OCI-LY1 (cell line): ENCODE data around the gene IL12RB1.

ENCODE experiments used
- H2AFZ ChIP-seq: fragments of 200-600 bp; sonication (generic), shearing (Covaris generic); 2 replicates; pipeline ENCODE4 v1.6.0; 2014; ENCODE audit warnings: antibody characterized with exemption, mild to moderate bottlenecking, low read length
- H3F3A ChIP-seq: fragments of 200-600 bp; sonication (generic), shearing (Covaris generic); 2 replicates; pipeline ENCODE4 v1.6.0; 2014; ENCODE audit warnings: mild to moderate bottlenecking, antibody characterized with exemption, low read length, moderate library complexity; ENCODE audit not compliant: insufficient read depth
- H3K27ac ChIP-seq: fragments of 200-600 bp; sonication (generic); 2 replicates; pipeline ENCODE4 v1.5.1; 2014; ENCODE audit warnings: low read length, mixed run types, mild to moderate bottlenecking, low read depth; ENCODE audit not compliant: poor library complexity, severe bottlenecking
- H3K27me3 ChIP-seq: fragments of 200-600 bp; sonication (generic); 2 replicates; pipeline ENCODE4 v1.6.0; 2014; ENCODE audit warnings: antibody characterized with exemption, mild to moderate bottlenecking, low read length, moderate library complexity; ENCODE audit not compliant: insufficient read depth
- H3K36me3 ChIP-seq: fragments of 200-600 bp; sonication (generic); 2 replicates; pipeline ENCODE4 v1.6.1; 2014; ENCODE audit warnings: mild to moderate bottlenecking, antibody characterized with exemption, low read length, moderate library complexity, mixed read lengths; ENCODE audit not compliant: insufficient read depth
- H3K4me1 ChIP-seq: fragments of 200-600 bp; sonication (generic); 2 replicates; pipeline ENCODE4 v1.5.1; 2014; ENCODE audit warnings: mild to moderate bottlenecking, low read length, moderate library complexity; ENCODE audit not compliant: insufficient read depth, severe bottlenecking
- H3K4me2 ChIP-seq: fragments of 200-600 bp; sonication (generic), shearing (Covaris generic); 2 replicates; pipeline ENCODE4 v1.6.1; 2014; ENCODE audit warnings: low read length
- H3K4me3 ChIP-seq: fragments of 200-600 bp; sonication (generic); 2 replicates; pipeline ENCODE4 v1.5.1; 2014; ENCODE audit warnings: low read length, low read depth, mild to moderate bottlenecking, mixed read lengths; ENCODE audit not compliant: poor library complexity, severe bottlenecking
- H3K79me2 ChIP-seq: fragments of 200-600 bp; shearing (Covaris generic); 2 replicates; pipeline ENCODE4 v1.6.1; 2016; ENCODE audit warnings: mixed run types, low read length, mixed read lengths; ENCODE audit not compliant: insufficient read depth
- H3K9ac ChIP-seq: fragments of 200-600 bp; sonication (generic), shearing (Covaris generic); 2 replicates; pipeline ENCODE4 v1.6.1; 2014; ENCODE audit warnings: mild to moderate bottlenecking, low read length, mixed read lengths
- H3K9me2 ChIP-seq: fragments of 200-600 bp; sonication (generic), shearing (Covaris generic); 2 replicates; pipeline ENCODE4 v1.6.1; 2014; ENCODE audit warnings: low read depth, mild to moderate bottlenecking, low read length, mixed read lengths
- H3K9me3 ChIP-seq: fragments of 200-600 bp; shearing (Covaris generic); 2 replicates; pipeline ENCODE4 v1.6.1; 2014; ENCODE audit warnings: low read length, mixed read lengths
- H4K20me1 ChIP-seq: fragments of 200-600 bp; sonication (generic), shearing (Covaris generic); 2 replicates; pipeline ENCODE4 v1.6.0; 2016; ENCODE audit warnings: mild to moderate bottlenecking, low read length; ENCODE audit not compliant: insufficient read depth
- CTCF ChIP-seq: fragments of 200-600 bp; sonication (generic), shearing (Covaris generic); IDR thresholded peaks from 2 replicates; pipeline ENCODE4 v1.5.1; 2017; ENCODE audit warnings: mild to moderate bottlenecking, antibody characterized with exemption, low read length, moderate library complexity, mixed read lengths
- EZH2 ChIP-seq: fragments of 200-600 bp; sonication (generic), shearing (Covaris generic); IDR thresholded peaks from 2 replicates; pipeline ENCODE4 v1.8.0; 2017; ENCODE audit warnings: borderline replicate concordance, mixed run types, mild to moderate bottlenecking, antibody characterized with exemption, low read length, moderate library complexity, mixed read lengths

The IL12RB1 gene

GRCh38 chr19:18069383-18069782 is 17.4 kb downstream of the IL12RB1 start:
- TF ChIP-seq EZH2 (no peak), CTCF (no peak)
- Histone ChIP-seq H4K20me1 (no peaks in the 10 kb centered on the region), H3K36me3 (peaks cover 3% of the 10 kb centered on the region; the same call in 1 of the 2 replicates), H3K9ac (no peak overlapping the region), H2AFZ (no peak overlapping the region), H3K4me2 (no peak overlapping the region), H3K79me2 (no peaks in the 10 kb centered on the region), H3K4me1 (no peaks in the 10 kb centered on the region), H3K4me3 (no peak overlapping the region), H3K9me2 (no peaks in the 10 kb centered on the region), H3K27me3 (no peaks in the 10 kb centered on the region), H3K9me3 (no peaks in the 10 kb centered on the region), H3K27ac (no peak overlapping the region), H3F3A (no peaks in the 10 kb centered on the region)

- no peaks in the 10 kb centered on the region for H3F3A ChIP-seq
- H3K4me1 ChIP-seq = no peaks in the 10 kb centered on the region
- H3K36me3 ChIP-seq = peaks cover 3% of the 10 kb centered on the region; the same call in 1 of the 2 replicates
- H3K9me2 ChIP-seq = no peaks in the 10 kb centered on the region
- no peaks in the 10 kb centered on the region for H3K9me3 ChIP-seq
- H3K27me3 ChIP-seq = no peaks in the 10 kb centered on the region
- H3K27ac ChIP-seq = no peak overlapping the region
- TF ChIP-seq EZH2 = no peak
- no peak for TF ChIP-seq CTCF
- H4K20me1 ChIP-seq = no peaks in the 10 kb centered on the region
- H3K4me2 ChIP-seq = no peak overlapping the region
- no peak overlapping the region for H3K4me3 ChIP-seq
- H3K9ac ChIP-seq = no peak overlapping the region
- H2AFZ ChIP-seq = no peak overlapping the region
- no peaks in the 10 kb centered on the region for H3K79me2 ChIP-seq
These were observed 18.3 kb downstream of the IL12RB1 start for GRCh38 chr19:18068395-18068794.

GRCh38 chr19:18065173-18065495 is 21.6 kb downstream of the IL12RB1 start:
- no peaks in the 10 kb centered on the region for H4K20me1 ChIP-seq
- H3K4me1 ChIP-seq = no peaks in the 10 kb centered on the region
- no peaks in the 10 kb centered on the region for H3K79me2 ChIP-seq
- H3K4me3 ChIP-seq = no peak overlapping the region
- no peak overlapping the region for H2AFZ ChIP-seq
- H3K9me3 ChIP-seq = no peaks in the 10 kb centered on the region
- H3K9me2 ChIP-seq = no peaks in the 10 kb centered on the region
- H3K9ac ChIP-seq = no peak overlapping the region
- no peaks in the 10 kb centered on the region for H3K36me3 ChIP-seq
- no peaks in the 10 kb centered on the region for H3K27me3 ChIP-seq
- H3K4me2 ChIP-seq = no peak overlapping the region
- no peak overlapping the region for H3K27ac ChIP-seq
- TF ChIP-seq EZH2 = no peak
- no peak for TF ChIP-seq CTCF
- H3F3A ChIP-seq = no peaks in the 10 kb centered on the region
